Ishikawa (cell line): ENCODE data around the gene CLEC17A.

Experiments used
- CEBPB ChIP-seq: IDR thresholded peaks from 2 replicates; pipeline ENCODE4 v1.6.1; 2012
- CREB1 ChIP-seq: IDR thresholded peaks from 2 replicates; pipeline ENCODE4 v1.6.1; 2012; ENCODE audit warnings: low read depth
- EGR1 ChIP-seq: IDR thresholded peaks from 2 replicates; pipeline ENCODE4 v1.6.1; 2012
- EP300 ChIP-seq: IDR thresholded peaks from 2 replicates; pipeline ENCODE4 v1.6.1; 2012; ENCODE audit warnings: borderline replicate concordance
- FOXM1 ChIP-seq: IDR thresholded peaks from 2 replicates; pipeline ENCODE4 v1.6.1; 2012; ENCODE audit warnings: low read depth, borderline replicate concordance
- MAX ChIP-seq: IDR thresholded peaks from 2 replicates; pipeline ENCODE4 v1.6.1; 2012
- NFIC ChIP-seq: IDR thresholded peaks from 2 replicates; pipeline ENCODE4 v1.6.1; 2012
- RAD21 ChIP-seq: IDR thresholded peaks from 2 replicates; pipeline ENCODE4 v1.6.1; 2012; ENCODE audit warnings: low read depth
- REST ChIP-seq: IDR thresholded peaks from 2 replicates; pipeline ENCODE4 v1.6.1; 2012; ENCODE audit warnings: low read depth, mild to moderate bottlenecking
- TAF1 ChIP-seq: IDR thresholded peaks from 2 replicates; pipeline ENCODE4 v1.6.1; 2012; ENCODE audit warnings: low read depth, mild to moderate bottlenecking
- TCF12 ChIP-seq: IDR thresholded peaks from 2 replicates; pipeline ENCODE4 v1.6.1; 2012; ENCODE audit warnings: low read depth
- TEAD4 ChIP-seq: IDR thresholded peaks from 2 replicates; pipeline ENCODE4 v1.6.1; 2012
- USF1 ChIP-seq: IDR thresholded peaks from 2 replicates; pipeline ENCODE4 v1.6.1; 2012
- YY1 ChIP-seq: IDR thresholded peaks from 2 replicates; pipeline ENCODE4 v1.6.1; 2012; ENCODE audit warnings: low read depth
- ZBTB7A ChIP-seq: IDR thresholded peaks from 2 replicates; pipeline ENCODE4 v1.6.1; 2012; ENCODE audit warnings: low read depth

CLEC17A gene

GRCh38 chr19:14542711-14543328, 40.1 kb upstream of the CLEC17A start:
- TF ChIP-seq EGR1 (no peak), CREB1 (no peak), NFIC (no peak), MAX (no peak), RAD21 (no peak), CEBPB (no peak), TEAD4 (no peak), YY1 (no peak), USF1 (no peak), TAF1 (no peak), REST (no peak), FOXM1 (no peak), EP300 (no peak), TCF12 (no peak), ZBTB7A (no peak)

- no peak for TF ChIP-seq TAF1
These were observed 38.8 kb upstream of the CLEC17A start for GRCh38 chr19:14544047-14544446.

GRCh38 chr19:14544977-14545715, 37.7 kb upstream of the CLEC17A start:
- TF ChIP-seq CEBPB, result no peak; the same call in 1 of the 2 replicates
- TF ChIP-seq NFIC, result peak; percentile 92
- TF ChIP-seq EP300, result peak; percentile 34; the same call in 1 of the 2 replicates
- peak; percentile 70 for TF ChIP-seq ZBTB7A
- no peak for TF ChIP-seq TAF1
- no peak for TF ChIP-seq EGR1
- TF ChIP-seq TCF12, result peak; percentile 83
- TF ChIP-seq TEAD4, result peak; percentile 49; the same call in 1 of the 2 replicates
- TF ChIP-seq RAD21, result no peak
- peak; percentile 78 for TF ChIP-seq MAX
- no peak for TF ChIP-seq CREB1
- no peak for TF ChIP-seq REST
- peak; percentile 46 for TF ChIP-seq USF1
- no peak for TF ChIP-seq YY1
- no peak for TF ChIP-seq FOXM1

- TF ChIP-seq CREB1, result no peak
- TF ChIP-seq TAF1, result no peak
- TF ChIP-seq CEBPB, result no peak
- TF ChIP-seq RAD21, result no peak
- TF ChIP-seq NFIC, result no peak; the same call in 1 of the 2 replicates
- no peak; the same call in 1 of the 2 replicates for TF ChIP-seq ZBTB7A
- TF ChIP-seq MAX, result no peak
- TF ChIP-seq EGR1, result no peak
- no peak; the same call in 1 of the 2 replicates for TF ChIP-seq TCF12
- no peak for TF ChIP-seq EP300
- TF ChIP-seq REST, result no peak
- TF ChIP-seq FOXM1, result no peak
- TF ChIP-seq YY1, result no peak
- TF ChIP-seq TEAD4, result no peak
- TF ChIP-seq USF1, result no peak
These were observed 37.2 kb upstream of the CLEC17A start for GRCh38 chr19:14545716-14546082.
